Astrocyte (in vitro differentiated cells and primary cell): ENCODE data around the gene SPTLC1. TPM values are rescaled to one million over a fixed set of nuclear protein-coding genes. Genes with fewer than 3 reads are reported as not detected.
"Not testable (repeated sequence)": the region's sequence is repeated elsewhere in the genome, so short reads cannot be mapped to it uniquely, and the experiment has no call there.

Experiments
- DNase-seq: peaks from one replicate; pipeline ENCODE4 v3.0.0-alpha.2; 2010; ENCODE audit warnings: low read depth
- FAIRE-seq: peaks from 2 replicates; lab custom pipeline; 2011; peaks lifted over from hg19 to GRCh38; lab: Jason Lieb, UNC
- H2AFZ ChIP-seq: 2 replicates; pipeline ENCODE4 v1.6.0; 2012; ENCODE audit warnings: low read depth, low read length, inconsistent platforms
- H3K27ac ChIP-seq: 2 replicates; pipeline ENCODE4 v1.5.1; 2011; ENCODE audit warnings: low read depth, low read length, inconsistent platforms
- H3K27me3 ChIP-seq: 2 replicates; pipeline ENCODE4 v1.6.0; 2011; ENCODE audit warnings: low read length, inconsistent platforms; ENCODE audit not compliant: insufficient read depth
- H3K36me3 ChIP-seq: 2 replicates; pipeline ENCODE4 v1.5.1; 2011; ENCODE audit warnings: low read length, inconsistent platforms; ENCODE audit not compliant: insufficient read depth
- H3K4me1 ChIP-seq: 2 replicates; pipeline ENCODE4 v1.5.1; 2011; ENCODE audit warnings: low read length, inconsistent platforms; ENCODE audit not compliant: insufficient read depth
- H3K4me2 ChIP-seq: 2 replicates; pipeline ENCODE4 v1.6.0; 2012; ENCODE audit warnings: low read length, inconsistent platforms
- H3K4me3 ChIP-seq: 2 replicates; pipeline ENCODE4 v1.5.1; 2011; ENCODE audit warnings: low read depth, mild to moderate bottlenecking, low read length, inconsistent platforms; ENCODE audit not compliant: insufficient read depth
- H3K79me2 ChIP-seq: 2 replicates; pipeline ENCODE4 v1.6.0; 2012; ENCODE audit warnings: mild to moderate bottlenecking, low read length, inconsistent platforms; ENCODE audit not compliant: insufficient read depth
- H3K9ac ChIP-seq: 2 replicates; pipeline ENCODE4 v1.6.0; 2012; ENCODE audit warnings: mild to moderate bottlenecking, low read length, inconsistent platforms
- H3K9me3 ChIP-seq: 2 replicates; pipeline ENCODE4 v1.5.1; 2012; ENCODE audit warnings: low read depth, mild to moderate bottlenecking, low read length, inconsistent platforms; ENCODE audit not compliant: insufficient read depth
- H4K20me1 ChIP-seq: 2 replicates; pipeline ENCODE4 v1.6.0; 2012; ENCODE audit warnings: low read length, inconsistent platforms; ENCODE audit not compliant: insufficient read depth
- H3K27ac Mint-ChIP-seq: one replicate; pipeline ENCODE4 v1.8.0; 2021; ENCODE audit warnings: mild to moderate bottlenecking, mixed read lengths; ENCODE audit not compliant: unreplicated experiment
- H3K27me3 Mint-ChIP-seq: one replicate; pipeline ENCODE4 v1.8.0; 2021; ENCODE audit warnings: low read depth, mixed read lengths; ENCODE audit not compliant: unreplicated experiment
- H3K36me3 Mint-ChIP-seq: one replicate; pipeline ENCODE4 v1.8.0; 2021; ENCODE audit warnings: low read depth, mixed read lengths; ENCODE audit not compliant: unreplicated experiment
- H3K4me1 Mint-ChIP-seq: one replicate; pipeline ENCODE4 v1.8.0; 2021; ENCODE audit warnings: low read depth, mixed read lengths; ENCODE audit not compliant: unreplicated experiment
- H3K4me3 Mint-ChIP-seq: one replicate; pipeline ENCODE4 v1.8.0; 2021; ENCODE audit warnings: mild to moderate bottlenecking, moderate library complexity, mixed read lengths; ENCODE audit not compliant: unreplicated experiment
- H3K9me3 Mint-ChIP-seq: one replicate; pipeline ENCODE4 v1.8.0; 2021; ENCODE audit warnings: mild to moderate bottlenecking, mixed read lengths; ENCODE audit not compliant: unreplicated experiment
- CTCF ChIP-seq: IDR thresholded peaks from 2 replicates; pipeline ENCODE4 v1.5.1; 2011; ENCODE audit warnings: low read depth, mild to moderate bottlenecking, inconsistent platforms, low read length, moderate library complexity; ENCODE audit not compliant: insufficient read depth
- EZH2 ChIP-seq: IDR thresholded peaks from 2 replicates; pipeline ENCODE4 v1.6.1; 2012; ENCODE audit warnings: mild to moderate bottlenecking, low read length, inconsistent platforms; ENCODE audit not compliant: insufficient read depth
- total RNA-seq: library from RNA; stranded (reverse); gene quantifications from 2 replicates; pipeline ENCODE4 v1.2.1, GENCODE V29; 2021

SPTLC1 gene
- total RNA-seq, 1 donor from 2014 or later: 75.9 TPM

- no peaks in the 10 kb centered on the region for H3K36me3 Mint-ChIP-seq
- FAIRE-seq: no peak
These were observed 107.2 kb downstream of the SPTLC1 start for GRCh38 chr9:92008041-92008440.

GRCh38 chr9:92004045-92004392, 111.2 kb downstream of the SPTLC1 start:
- Mint-ChIP-seq H3K4me1 (no peaks in the 10 kb centered on the region), H3K9me3 (no peaks in the 10 kb centered on the region), H3K27me3 (peaks cover 3% of the 10 kb centered on the region), H3K36me3 (no peaks in the 10 kb centered on the region), H3K4me3 (no peak overlapping the region), H3K27ac (no peak overlapping the region)
- Histone ChIP-seq H3K4me2 (no peak overlapping the region), H3K4me1 (no peaks in the 10 kb centered on the region), H3K9me3 (no peaks in the 10 kb centered on the region), H3K27ac (no peak overlapping the region), H4K20me1 (no peaks in the 10 kb centered on the region), H3K4me3 (no peak overlapping the region), H3K79me2 (no peaks in the 10 kb centered on the region), H2AFZ (no peak overlapping the region), H3K36me3 (no peaks in the 10 kb centered on the region), H3K27me3 (peaks cover 2% of the 10 kb centered on the region), H3K9ac (no peak overlapping the region)
- TF ChIP-seq EZH2: no peak
- TF ChIP-seq CTCF: no peak
- DNase-seq (no peak), FAIRE-seq (no peak)

More at GRCh38 chr9:92008041-92008440, 107.2 kb downstream of the SPTLC1 start:
- Mint-ChIP-seq H3K9me3 (no peaks in the 10 kb centered on the region), H3K4me3 (no peak overlapping the region), H3K27ac (no peak overlapping the region), H3K27me3 (peaks cover 3% of the 10 kb centered on the region), H3K4me1 (no peaks in the 10 kb centered on the region)
- Histone ChIP-seq H3K9ac (no peak overlapping the region), H3K4me1 (no peaks in the 10 kb centered on the region), H3K4me2 (no peak overlapping the region), H3K36me3 (no peaks in the 10 kb centered on the region), H3K27ac (no peak overlapping the region), H2AFZ (no peak overlapping the region), H3K9me3 (no peaks in the 10 kb centered on the region), H3K4me3 (no peak overlapping the region), H3K27me3 (peaks cover 3% of the 10 kb centered on the region), H4K20me1 (no peaks in the 10 kb centered on the region), H3K79me2 (no peaks in the 10 kb centered on the region)
- DNase-seq: no peak
- no peak for TF ChIP-seq EZH2
- TF ChIP-seq CTCF: no peak

GRCh38 chr9:92003308-92004044, 111.7 kb downstream of the SPTLC1 start:
- peaks cover 5% of the 10 kb centered on the region for H3K27me3 Mint-ChIP-seq
- H3K4me1 Mint-ChIP-seq: no peaks in the 10 kb centered on the region
- no peak for TF ChIP-seq EZH2
- no peak for TF ChIP-seq CTCF

GRCh38 chr9:92001948-92002347, 113.3 kb downstream of the SPTLC1 start:
- H3K4me1 Mint-ChIP-seq, H3K9me3 ChIP-seq, H3K36me3 Mint-ChIP-seq, H3K4me1 ChIP-seq, H2AFZ ChIP-seq, H3K36me3 ChIP-seq, H3K27ac ChIP-seq, H3K27ac Mint-ChIP-seq, H3K9me3 Mint-ChIP-seq, FAIRE-seq, H4K20me1 ChIP-seq, H3K27me3 Mint-ChIP-seq, H3K4me3 ChIP-seq, DNase-seq, H3K4me3 Mint-ChIP-seq, H3K79me2 ChIP-seq, H3K9ac ChIP-seq, H3K27me3 ChIP-seq, H3K4me2 ChIP-seq: not testable (repeated sequence)

More at GRCh38 chr9:92003308-92004044, 111.7 kb downstream of the SPTLC1 start:
- Histone ChIP-seq H3K79me2 (no peaks in the 10 kb centered on the region), H3K27ac (no peak overlapping the region), H3K4me3 (no peak overlapping the region), H3K4me2 (no peak overlapping the region), H3K36me3 (no peaks in the 10 kb centered on the region), H3K9ac (no peak overlapping the region), H4K20me1 (no peaks in the 10 kb centered on the region), H2AFZ (no peak overlapping the region), H3K9me3 (no peaks in the 10 kb centered on the region), H3K27me3 (peaks cover 3% of the 10 kb centered on the region), H3K4me1 (no peaks in the 10 kb centered on the region)
- Mint-ChIP-seq H3K36me3 (no peaks in the 10 kb centered on the region), H3K4me3 (no peak overlapping the region), H3K27ac (no peak overlapping the region), H3K9me3 (no peaks in the 10 kb centered on the region)
- FAIRE-seq (no peak), DNase-seq (no peak)
